HepG2 (cell line): ENCODE data around the gene DEPDC5. TPM values are rescaled to one million over a fixed set of nuclear protein-coding genes. Genes with fewer than 3 reads are reported as not detected.

Source experiments
- ATAC-seq: fragments of 200-7000 bp; cut with Tn5 transposase; 3 replicates; pipeline ENCODE4 v1.9.1; 2020; ENCODE audit warnings: mild to moderate bottlenecking, moderate library complexity
- BruUV-seq: library from RNA; stranded (reverse); fragments of 400-500 nt; replicated peaks from 2 replicates; lab custom pipeline; 2021; lab: Mats Ljungman, UMichigan
- CTCF ChIA-PET: fragments of 300-600 bp; formaldehyde crosslinking; extraction: SDS; loops from one replicate; lab custom pipeline; 2021; ENCODE audit warnings: low total read pairs, inconsistent platforms, low intra/inter-chr PET ratio; lab: Yijun Ruan, JAX
- POLR2A ChIA-PET: fragments of 350-600 bp; sonication (Branson Sonifier 250); formaldehyde crosslinking; loops from one replicate; lab custom pipeline; 2020; ENCODE audit warnings: antibody characterized with exemption, inconsistent platforms; lab: Yijun Ruan, JAX
- DNase-seq: peaks from one replicate; pipeline ENCODE4 v3.0.0-alpha.2; 2015; ENCODE audit warnings: low spot score
- FAIRE-seq: peaks from 3 replicates; lab custom pipeline; 2011; peaks lifted over from hg19 to GRCh38; lab: Jason Lieb, UNC
- H2AFZ ChIP-seq: one replicate; pipeline ENCODE4 v1.6.1; 2011; ENCODE audit warnings: low read length, inconsistent platforms
- H3K27ac ChIP-seq: fragments of 300-600 bp; 3 replicates; pipeline ENCODE4 v1.8.0; 2011; ENCODE audit warnings: mixed run types, mild to moderate bottlenecking, mixed read lengths, low read length, inconsistent platforms; ENCODE audit not compliant: insufficient read depth; ENCODE audit errors: extremely low read length
- H3K27me3 ChIP-seq, 2 experiments: fragments of 200-600 bp in 1 of 2; 2 replicates in 1 of 2; 3 replicates in 1 of 2; pipeline versions ENCODE4 v1.6.0 to v1.8.0; 2011; ENCODE audit warnings: low read length in 2 of 2, mild to moderate bottlenecking in 2 of 2, moderate library complexity in 2 of 2, inconsistent platforms in 1 of 2; ENCODE audit not compliant: insufficient read depth in 2 of 2, control insufficient read depth in 1 of 2
- H3K36me3 ChIP-seq, 2 experiments: fragments of 200-600 bp in 1 of 2; replicated peaks in 1 of 2; 2 replicates in 1 of 2; 3 replicates in 1 of 2; pipeline versions ENCODE4 v1.5.1 to v1.8.0; 2011; ENCODE audit warnings: low read length in 2 of 2, inconsistent platforms in 1 of 2; ENCODE audit not compliant: insufficient read depth in 2 of 2, control insufficient read depth in 1 of 2
- H3K4me1 ChIP-seq: 2 replicates; pipeline ENCODE4 v1.5.1; 2012; ENCODE audit warnings: low read length, inconsistent platforms; ENCODE audit not compliant: insufficient read depth
- H3K4me2 ChIP-seq: 2 replicates; pipeline ENCODE4 v1.6.0; 2011; ENCODE audit warnings: low read depth, low read length, inconsistent platforms
- H3K4me3 ChIP-seq, 3 experiments: fragments of 200-600 bp in 1 of 3; sonication (generic), shearing (Covaris generic) in 1 of 3; replicated peaks in 1 of 3; 2 replicates each; pipeline ENCODE4 v1.5.1; 2011 to 2016; ENCODE audit warnings: low read length in 3 of 3, inconsistent platforms in 2 of 3, low read depth in 2 of 3, mild to moderate bottlenecking in 2 of 3, control low read depth in 1 of 3, mixed read lengths in 1 of 3; ENCODE audit not compliant: insufficient read depth in 1 of 3
- H3K79me2 ChIP-seq: one replicate; pipeline ENCODE4 v1.6.1; 2011; ENCODE audit warnings: low read length, inconsistent platforms; ENCODE audit not compliant: insufficient read depth
- H3K9ac ChIP-seq: 2 replicates; pipeline ENCODE4 v1.6.0; 2011; ENCODE audit warnings: mild to moderate bottlenecking, low read depth, low read length, inconsistent platforms; ENCODE audit not compliant: insufficient read depth
- H3K9me3 ChIP-seq: 2 replicates; pipeline ENCODE4 v1.5.1; 2012; ENCODE audit warnings: mild to moderate bottlenecking, low read length
- H4K20me1 ChIP-seq: 2 replicates; pipeline ENCODE4 v1.6.0; 2011; ENCODE audit warnings: inconsistent platforms, mild to moderate bottlenecking, low read length, moderate library complexity; ENCODE audit not compliant: insufficient read depth
- CAMTA2 ChIP-seq: sonication (generic); formaldehyde crosslinking; IDR thresholded peaks from 2 replicates; pipeline ENCODE4 v1.4.0; 2020; ENCODE audit warnings: mild to moderate bottlenecking, missing genetic modification reagents, borderline replicate concordance
- HDAC2 ChIP-seq: sonication (generic); formaldehyde crosslinking; IDR thresholded peaks from 2 replicates; pipeline ENCODE4 v1.4.0; 2020; ENCODE audit warnings: missing genetic modification reagents
- MAFF ChIP-seq: IDR thresholded peaks from 2 replicates; pipeline ENCODE4 v1.6.1; 2011; ENCODE audit warnings: low read depth, low read length, improper control_type of control experiment
- NKX3-1 ChIP-seq: sonication (generic); formaldehyde crosslinking; IDR thresholded peaks from 2 replicates; pipeline ENCODE4 v1.5.0; 2020; ENCODE audit warnings: missing genetic modification reagents
- ZNF17 ChIP-seq: sonication (generic); formaldehyde crosslinking; IDR thresholded peaks from 2 replicates; pipeline ENCODE4 v1.5.0; 2020; ENCODE audit warnings: mild to moderate bottlenecking, missing genetic modification reagents
- ZNF33B ChIP-seq: sonication (generic); formaldehyde crosslinking; IDR thresholded peaks from 2 replicates; pipeline ENCODE4 v1.5.1; 2020; ENCODE audit warnings: mild to moderate bottlenecking, missing genetic modification reagents
- ZNF883 ChIP-seq: sonication (generic); formaldehyde crosslinking; IDR thresholded peaks from 2 replicates; pipeline ENCODE4 v1.5.1; 2020; ENCODE audit warnings: mild to moderate bottlenecking, missing genetic modification reagents; ENCODE audit errors: not compliant biosample characterization
- WGBS: methylation state at CpG from one replicate; pipeline ENCODE4 v1.1.6; 2017; ENCODE audit warnings: low lambda C conversion rate; 5-methylcytosine and 5-hydroxymethylcytosine counted together
- in situ Hi-C: cut with HindIII; loops from 2 replicates; pipeline ENCODE4 v1.10.0; 2017; ENCODE audit warnings: low pct_unique_long_range_greater_than_20kb; ENCODE audit not compliant: extremely low pct_ligation_motif_present
- intact Hi-C: fragments of 100-400 bp; cut with micrococcal nuclease; formaldehyde crosslinking; loops from one replicate; pipeline ENCODE4 v1.10.0; 2022; ENCODE audit not compliant: unreplicated experiment
- polyA plus RNA-seq, 8 experiments: library from polyadenylated mRNA; depleted of rRNA in 3 of 8; stranded (reverse) in 7 of 8; unstranded in 1 of 8; fragments of >200 nt; fragmentation: Illumina TruSeq in 4 of 8; extraction: Trizol in 4 of 8; gene quantifications; 2 replicates each; pipeline versions ENCODE4 v1.2.1 to v1.2.3, GENCODE V29; 2011 to 2016; ENCODE audit warnings: low read depth in 4 of 8, missing spikeins in 1 of 8, mixed read lengths in 1 of 8; ENCODE audit not compliant: insufficient read depth in 1 of 8
- total RNA-seq, 5 experiments: library from RNA; depleted of rRNA; stranded (reverse); fragments of >200 nt; fragmentation: Illumina TruSeq; extraction: Trizol; gene quantifications; 2 replicates each; pipeline ENCODE4 v1.2.3, GENCODE V29; 2016; ENCODE audit warnings: low read depth in 1 of 5
- TF ChIP-seq, protein P1 (sequence below): IDR thresholded peaks from 2 replicates; pipeline ENCODE4 v1.6.1; 2016; ENCODE audit warnings: missing biosample characterization, missing genetic modification reagents, low read depth
- TF ChIP-seq, protein P2 (sequence below): sonication (generic); formaldehyde crosslinking; IDR thresholded peaks from 2 replicates; pipeline ENCODE4 v1.8.0; 2022; ENCODE audit warnings: missing genetic modification reagents, mild to moderate bottlenecking, moderate library complexity, borderline replicate concordance
- TF ChIP-seq, protein P3 (sequence below): sonication (generic); formaldehyde crosslinking; IDR thresholded peaks from 2 replicates; pipeline ENCODE4 v1.4.0; 2020; ENCODE audit warnings: mild to moderate bottlenecking, missing genetic modification reagents
- TF ChIP-seq, protein P4 (sequence below): sonication (generic); formaldehyde crosslinking; IDR thresholded peaks from 2 replicates; pipeline ENCODE4 v1.5.0; 2020; ENCODE audit warnings: missing genetic modification reagents
- TF ChIP-seq, protein P5 (sequence below): sonication (generic); formaldehyde crosslinking; IDR thresholded peaks from 2 replicates; pipeline ENCODE4 v1.4.0; 2020; ENCODE audit warnings: missing genetic modification reagents

The DEPDC5 gene
- total and polyA plus RNA-seq, 2 of the 13 experiments (the other 11 are each of a cell fraction or from before 2014, with no cell fraction given), result 9.8 to 12.4 TPM

DNA sequence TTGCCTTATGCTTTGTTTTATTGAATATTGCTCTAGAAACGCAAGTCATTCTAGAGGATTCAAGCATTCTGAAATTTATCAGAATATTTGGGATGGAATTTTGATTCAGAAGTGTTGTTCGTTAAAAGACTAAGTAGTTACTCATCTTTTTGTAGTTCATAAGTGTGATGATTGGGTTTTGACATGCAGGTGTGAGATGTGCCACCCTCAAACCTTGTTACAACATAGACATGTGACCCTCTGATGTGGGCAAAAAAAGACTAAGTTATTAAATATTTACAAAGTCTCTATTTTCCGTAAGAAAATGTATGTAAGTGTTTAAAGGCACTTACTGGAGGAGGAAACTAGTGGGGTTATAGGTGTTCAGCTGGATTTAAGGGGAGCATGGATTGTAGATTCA lies 199.4 kb downstream of the DEPDC5 start (continued):
- TF ChIP-seq, protein P1, sequence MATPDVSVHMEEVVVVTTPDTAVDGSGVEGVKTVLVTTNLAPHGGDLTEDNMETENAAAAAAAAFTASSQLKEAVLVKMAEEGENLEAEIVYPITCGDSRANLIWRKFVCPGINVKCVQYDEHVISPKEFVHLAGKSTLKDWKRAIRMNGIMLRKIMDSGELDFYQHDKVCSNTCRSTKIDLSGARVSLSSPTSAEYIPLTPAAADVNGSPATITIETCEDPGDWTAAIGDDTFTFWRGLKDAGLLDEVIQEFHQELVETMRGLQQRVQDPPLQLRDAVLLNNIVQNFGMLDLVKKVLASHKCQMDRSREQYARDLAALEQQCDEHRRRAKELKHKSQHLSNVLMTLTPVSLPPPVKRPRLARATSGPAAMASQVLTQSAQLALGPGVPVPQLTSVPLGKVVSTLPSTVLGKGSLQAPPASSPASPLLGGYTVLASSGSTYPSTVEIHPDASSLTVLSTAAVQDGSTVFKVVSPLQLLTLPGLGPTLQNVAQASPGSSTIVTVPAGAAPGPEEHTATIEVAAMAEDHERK, result no peak
- TF ChIP-seq, protein P2, sequence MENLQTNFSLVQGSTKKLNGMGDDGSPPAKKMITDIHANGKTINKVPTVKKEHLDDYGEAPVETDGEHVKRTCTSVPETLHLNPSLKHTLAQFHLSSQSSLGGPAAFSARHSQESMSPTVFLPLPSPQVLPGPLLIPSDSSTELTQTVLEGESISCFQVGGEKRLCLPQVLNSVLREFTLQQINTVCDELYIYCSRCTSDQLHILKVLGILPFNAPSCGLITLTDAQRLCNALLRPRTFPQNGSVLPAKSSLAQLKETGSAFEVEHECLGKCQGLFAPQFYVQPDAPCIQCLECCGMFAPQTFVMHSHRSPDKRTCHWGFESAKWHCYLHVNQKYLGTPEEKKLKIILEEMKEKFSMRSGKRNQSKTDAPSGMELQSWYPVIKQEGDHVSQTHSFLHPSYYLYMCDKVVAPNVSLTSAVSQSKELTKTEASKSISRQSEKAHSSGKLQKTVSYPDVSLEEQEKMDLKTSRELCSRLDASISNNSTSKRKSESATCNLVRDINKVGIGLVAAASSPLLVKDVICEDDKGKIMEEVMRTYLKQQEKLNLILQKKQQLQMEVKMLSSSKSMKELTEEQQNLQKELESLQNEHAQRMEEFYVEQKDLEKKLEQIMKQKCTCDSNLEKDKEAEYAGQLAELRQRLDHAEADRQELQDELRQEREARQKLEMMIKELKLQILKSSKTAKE (CRISPR knock-in tag), result no peak
- no peak for TF ChIP-seq MAFF

DNA sequence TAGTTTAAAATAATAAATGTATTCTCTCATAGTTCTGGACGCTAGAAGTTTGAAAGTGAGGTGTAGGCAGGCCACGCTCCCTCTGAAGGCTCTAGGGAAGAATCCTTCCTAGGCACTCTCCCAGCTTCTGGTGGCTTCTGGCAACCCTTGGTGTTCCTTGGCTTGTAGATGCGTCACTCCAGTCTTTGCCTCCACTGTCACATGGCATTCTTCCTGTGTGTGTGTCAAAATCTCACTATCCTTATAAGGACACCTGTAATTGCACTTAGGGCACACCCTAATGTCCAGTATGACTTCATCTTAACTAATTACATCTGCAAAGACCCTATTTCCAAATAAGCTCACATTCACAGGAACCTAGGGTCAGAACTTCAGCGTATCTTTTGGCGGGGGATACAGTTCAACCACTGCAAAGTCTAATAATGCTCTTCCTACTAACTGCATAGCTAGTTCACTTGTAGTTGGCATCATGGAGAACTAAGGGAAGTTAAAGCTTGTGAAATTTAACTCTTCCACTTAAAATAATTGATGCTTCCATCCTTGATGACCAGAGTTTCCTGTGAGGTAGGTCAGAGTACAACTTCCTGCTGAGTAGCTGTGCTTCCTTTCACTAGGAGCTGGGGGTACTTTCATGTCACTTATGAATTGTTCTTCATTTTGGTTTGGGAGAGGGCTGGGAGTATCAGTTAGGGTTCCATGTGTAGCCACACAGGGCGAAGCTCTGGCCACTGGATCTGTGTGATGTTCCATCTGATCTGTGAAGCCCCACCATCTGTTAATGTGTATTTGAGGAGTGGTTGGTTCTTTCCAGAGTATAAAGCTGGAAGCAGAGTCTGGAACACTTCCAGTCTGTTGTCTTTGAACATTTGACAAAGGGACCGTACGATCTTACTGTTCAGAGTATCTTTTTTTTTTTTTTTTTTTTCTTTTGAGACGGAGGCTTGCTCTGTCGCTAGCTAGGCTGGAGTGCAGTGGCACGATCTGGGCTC lies 201.0 kb downstream of the DEPDC5 start:
- Histone ChIP-seq H3K9me3 (no peaks in the 10 kb centered on the region), H3K9ac (no peak overlapping the region), H3K27ac (no peak overlapping the region), H3K4me3 (no peak overlapping the region), H4K20me1 (peaks cover 10% of the 10 kb centered on the region), H3K4me1 (peaks cover 23% of the 10 kb centered on the region), H3K79me2 (peaks cover 44% of the 10 kb centered on the region), H3K4me2 (no peak overlapping the region), H3K36me3 (peaks cover 15 to 32% of the 10 kb centered on the region in 2 experiments), H3K27me3 (no peaks in the 10 kb centered on the region), H2AFZ (no peak overlapping the region)
- BruUV-seq, result no TSS peak
- FAIRE-seq (no peak), ATAC-seq (no peak), DNase-seq (no peak)
- in situ Hi-C loops (loop anchor here (25.0 kb wide), 1 partner anchor 393 kb away; no protein-coding TSS in a partner anchor), intact Hi-C loops (no loop called here)
- CTCF ChIA-PET, result no interaction called here
- WGBS, result 97% methylated on average over 11 of the region's 11 CpGs
- POLR2A ChIA-PET, result interaction anchor here (0.7 to 1.1 kb wide), 2 partner anchors 10 to 12 kb away, joined by 3 to 4 read pairs; no protein-coding TSS in a partner anchor
- TF ChIP-seq CAMTA2 (CRISPR knock-in tag) (no peak), ZNF33B (CRISPR knock-in tag) (no peak), NKX3-1 (CRISPR knock-in tag) (no peak), ZNF17 (CRISPR knock-in tag) (no peak), HDAC2 (CRISPR knock-in tag) (no peak), ZNF883 (no peak)
- TF ChIP-seq, protein P3, sequence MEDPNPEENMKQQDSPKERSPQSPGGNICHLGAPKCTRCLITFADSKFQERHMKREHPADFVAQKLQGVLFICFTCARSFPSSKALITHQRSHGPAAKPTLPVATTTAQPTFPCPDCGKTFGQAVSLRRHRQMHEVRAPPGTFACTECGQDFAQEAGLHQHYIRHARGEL (CRISPR knock-in tag), result no peak
- TF ChIP-seq, protein P4, sequence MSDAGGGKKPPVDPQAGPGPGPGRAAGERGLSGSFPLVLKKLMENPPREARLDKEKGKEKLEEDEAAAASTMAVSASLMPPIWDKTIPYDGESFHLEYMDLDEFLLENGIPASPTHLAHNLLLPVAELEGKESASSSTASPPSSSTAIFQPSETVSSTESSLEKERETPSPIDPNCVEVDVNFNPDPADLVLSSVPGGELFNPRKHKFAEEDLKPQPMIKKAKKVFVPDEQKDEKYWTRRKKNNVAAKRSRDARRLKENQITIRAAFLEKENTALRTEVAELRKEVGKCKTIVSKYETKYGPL (CRISPR knock-in tag), result no peak
- TF ChIP-seq, protein P5, sequence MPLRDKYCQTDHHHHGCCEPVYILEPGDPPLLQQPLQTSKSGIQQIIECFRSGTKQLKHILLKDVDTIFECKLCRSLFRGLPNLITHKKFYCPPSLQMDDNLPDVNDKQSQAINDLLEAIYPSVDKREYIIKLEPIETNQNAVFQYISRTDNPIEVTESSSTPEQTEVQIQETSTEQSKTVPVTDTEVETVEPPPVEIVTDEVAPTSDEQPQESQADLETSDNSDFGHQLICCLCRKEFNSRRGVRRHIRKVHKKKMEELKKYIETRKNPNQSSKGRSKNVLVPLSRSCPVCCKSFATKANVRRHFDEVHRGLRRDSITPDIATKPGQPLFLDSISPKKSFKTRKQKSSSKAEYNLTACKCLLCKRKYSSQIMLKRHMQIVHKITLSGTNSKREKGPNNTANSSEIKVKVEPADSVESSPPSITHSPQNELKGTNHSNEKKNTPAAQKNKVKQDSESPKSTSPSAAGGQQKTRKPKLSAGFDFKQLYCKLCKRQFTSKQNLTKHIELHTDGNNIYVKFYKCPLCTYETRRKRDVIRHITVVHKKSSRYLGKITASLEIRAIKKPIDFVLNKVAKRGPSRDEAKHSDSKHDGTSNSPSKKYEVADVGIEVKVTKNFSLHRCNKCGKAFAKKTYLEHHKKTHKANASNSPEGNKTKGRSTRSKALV (CRISPR knock-in tag), result no peak
